Measurements from ENCODE around the gene TSTD1.

Gene TSTD1

GRCh38 chr1:161074676-161075368, 36.1 kb upstream of the TSTD1 start:
- in situ Hi-C loops (cut with MboI; ENCODE audit: low pct_unique_long_range_greater_than_20kb, low sequenced_read_pairs, unreplicated experiment) = no loop called here
- no peak for DNase-seq (ENCODE audit: low spot score)
- no peak for TF ChIP-seq CTCF (IDR thresholded peaks at IDR 0.05; ENCODE audit: extremely low read depth, insufficient read depth, missing control alignments)

GRCh38 chr1:161073474-161074121, 34.8 kb upstream of the TSTD1 start:
- TF ChIP-seq CTCF (IDR thresholded peaks at IDR 0.05; ENCODE audit: extremely low read depth, insufficient read depth, missing control alignments) = no peak
- in situ Hi-C loops (cut with MboI; ENCODE audit: low pct_unique_long_range_greater_than_20kb, low sequenced_read_pairs, unreplicated experiment) = no loop called here
- no peak for DNase-seq (ENCODE audit: low spot score)

GRCh38 chr1:161072751-161073449, 34.1 kb upstream of the TSTD1 start:
- TF ChIP-seq CTCF (IDR thresholded peaks at IDR 0.05; ENCODE audit: extremely low read depth, insufficient read depth, missing control alignments) = no peak
- no peak for DNase-seq (ENCODE audit: low spot score)
- in situ Hi-C loops (cut with MboI; ENCODE audit: low pct_unique_long_range_greater_than_20kb, low sequenced_read_pairs, unreplicated experiment) = no loop called here

GRCh38 chr1:161071886-161072371, 33.2 kb upstream of the TSTD1 start:
- peak; percentile 77 for DNase-seq (ENCODE audit: low spot score)
- in situ Hi-C loops (cut with MboI; ENCODE audit: low pct_unique_long_range_greater_than_20kb, low sequenced_read_pairs, unreplicated experiment) = no loop called here
- peak; percentile 76 for TF ChIP-seq CTCF (IDR thresholded peaks at IDR 0.05; ENCODE audit: extremely low read depth, insufficient read depth, missing control alignments)

GRCh38 chr1:161070761-161071160, 32.0 kb upstream of the TSTD1 start:
- in situ Hi-C loops (cut with MboI; ENCODE audit: low pct_unique_long_range_greater_than_20kb, low sequenced_read_pairs, unreplicated experiment) = no loop called here
- no peak for DNase-seq (ENCODE audit: low spot score)
- no peak for TF ChIP-seq CTCF (IDR thresholded peaks at IDR 0.05; ENCODE audit: extremely low read depth, insufficient read depth, missing control alignments)

- in situ Hi-C loops (cut with MboI; ENCODE audit: low pct_unique_long_range_greater_than_20kb, low sequenced_read_pairs, unreplicated experiment) = no loop called here
These were observed 31.0 kb upstream of the TSTD1 start, which contains the start of gene ARHGAP30 for GRCh38 chr1:161069731-161070270. TSS of gene ARHGAP30 (minus strand) at chr1:161069891. CDS start at chr1:161069624, 267 bp downstream.

More at GRCh38 chr1:161069731-161070270, 31.0 kb upstream of the TSTD1 start, which contains the start of gene ARHGAP30:
- peak; percentile 96 for DNase-seq (ENCODE audit: low spot score)
- TF ChIP-seq CTCF (IDR thresholded peaks at IDR 0.05; ENCODE audit: extremely low read depth, insufficient read depth, missing control alignments) = no peak
